GM19239 (cell line): ENCODE measurements around the gene RGS18.
"Not testable (repeated sequence)": the region's sequence is repeated elsewhere in the genome, so short reads cannot be mapped to it uniquely, and the experiment has no call there.

Source experiments
- DNase-seq: peaks from one replicate; pipeline ENCODE4 v3.0.0; 2011; ENCODE audit warnings: low spot score; ENCODE audit not compliant: insufficient read length
- FAIRE-seq: peaks from 2 replicates; lab custom pipeline; 2011; peaks lifted over from hg19 to GRCh38; lab: Jason Lieb, UNC

RGS18 gene

DNA sequence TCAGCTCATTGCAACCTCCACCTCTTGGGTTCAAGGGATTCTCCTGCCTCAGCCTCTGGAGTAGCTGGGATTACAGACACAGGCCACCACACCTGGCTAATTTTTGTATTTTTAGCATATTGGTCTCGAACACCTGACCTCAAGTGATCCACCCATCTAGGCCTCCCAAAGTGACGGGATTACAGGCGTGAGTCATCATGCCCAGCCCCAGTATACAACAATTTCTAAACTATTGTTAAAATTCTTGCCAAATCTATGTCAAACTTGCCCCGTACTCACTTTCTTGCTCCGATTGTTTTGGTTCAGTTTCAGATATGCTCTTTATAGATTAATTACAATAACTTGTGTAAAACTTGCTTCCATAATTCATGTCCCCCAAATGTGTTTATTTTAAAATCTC lies 4.1 kb downstream of the RGS18 start:
- no peak for FAIRE-seq
- DNase-seq, result no peak

- FAIRE-seq, DNase-seq: not testable (repeated sequence)
Observed at GRCh38 chr1:192165002-192165401, 6.7 kb downstream of the RGS18 start.

GRCh38 chr1:192167011-192167410 lies 8.7 kb downstream of the RGS18 start:
- FAIRE-seq (no peak), DNase-seq (no peak)

DNA sequence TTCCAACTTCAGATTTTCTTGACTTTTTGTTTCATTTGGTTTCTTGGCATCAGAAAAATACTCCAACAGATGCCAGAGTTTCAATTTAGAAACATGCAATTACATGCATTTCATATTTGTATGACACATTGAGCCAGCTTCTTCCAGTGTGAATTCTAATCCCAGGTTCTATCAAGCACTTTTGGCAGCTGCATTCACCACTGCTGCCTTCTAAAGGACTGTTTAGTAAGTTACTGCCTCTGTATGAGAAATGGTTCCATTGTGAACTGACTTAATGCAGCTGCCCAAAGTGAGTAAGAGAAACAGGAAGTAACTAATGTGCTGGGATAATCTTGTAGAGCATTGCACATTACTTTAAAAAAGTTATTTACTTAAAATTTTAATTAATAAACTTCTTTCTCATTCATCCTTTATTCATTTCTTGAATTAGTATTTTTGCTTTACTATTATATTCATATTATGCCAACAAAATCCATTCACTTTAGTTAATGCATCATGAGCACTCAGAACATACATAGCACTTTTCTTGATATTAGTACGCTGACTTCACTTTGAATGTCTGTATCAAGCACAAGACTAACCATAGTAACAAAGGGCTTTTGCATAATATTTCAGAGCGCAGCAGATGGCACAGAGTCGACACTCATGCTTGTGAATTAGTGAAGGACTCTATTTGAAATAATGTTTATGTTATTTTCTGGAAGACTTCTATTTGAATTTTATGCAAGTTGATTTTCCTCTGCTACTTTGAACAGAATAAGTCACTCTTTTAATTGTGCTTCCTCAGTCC lies 9.8 kb downstream of the RGS18 start:
- DNase-seq (no peak), FAIRE-seq (no peak)

- FAIRE-seq (no peak), DNase-seq (no peak)
Observed at GRCh38 chr1:192168964-192169363, 10.7 kb downstream of the RGS18 start.

DNA sequence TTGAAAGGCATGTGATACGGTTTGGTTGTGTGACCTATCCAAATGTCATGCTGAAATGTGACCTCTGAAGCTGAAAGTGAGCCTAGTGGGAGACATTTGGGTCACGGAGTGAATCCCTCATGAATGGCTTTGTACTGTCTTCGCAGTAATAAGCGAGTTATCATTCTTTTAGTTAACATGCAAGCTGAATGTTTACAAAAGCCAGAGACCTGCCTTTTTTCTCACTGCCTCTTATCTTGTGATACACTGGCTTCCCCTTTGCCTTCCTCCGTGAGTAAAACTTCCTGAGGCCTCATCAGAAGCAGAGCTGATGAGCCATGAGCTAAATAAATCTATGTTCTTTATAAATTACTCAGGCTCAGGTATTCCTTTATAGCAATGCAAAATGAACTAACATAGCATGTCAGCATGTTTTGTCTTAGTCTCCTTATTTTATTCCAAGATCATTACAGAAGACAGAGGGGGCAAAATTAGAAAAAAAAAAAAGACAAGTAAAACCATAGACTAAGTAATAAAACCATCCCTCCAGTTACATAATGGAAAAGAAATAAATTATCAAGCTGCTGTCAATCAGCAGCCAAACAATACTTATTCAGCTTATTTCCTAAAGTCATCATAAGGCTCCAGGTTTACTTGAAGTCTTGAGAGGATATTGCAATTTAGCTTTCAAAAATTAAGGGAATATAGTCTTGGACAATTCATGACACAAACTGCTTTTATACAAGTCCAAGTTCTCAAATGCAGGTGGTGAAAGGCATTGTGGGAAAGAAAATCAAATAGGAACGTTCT lies 12.1 kb downstream of the RGS18 start:
- no peak for FAIRE-seq
- no peak for DNase-seq

DNA sequence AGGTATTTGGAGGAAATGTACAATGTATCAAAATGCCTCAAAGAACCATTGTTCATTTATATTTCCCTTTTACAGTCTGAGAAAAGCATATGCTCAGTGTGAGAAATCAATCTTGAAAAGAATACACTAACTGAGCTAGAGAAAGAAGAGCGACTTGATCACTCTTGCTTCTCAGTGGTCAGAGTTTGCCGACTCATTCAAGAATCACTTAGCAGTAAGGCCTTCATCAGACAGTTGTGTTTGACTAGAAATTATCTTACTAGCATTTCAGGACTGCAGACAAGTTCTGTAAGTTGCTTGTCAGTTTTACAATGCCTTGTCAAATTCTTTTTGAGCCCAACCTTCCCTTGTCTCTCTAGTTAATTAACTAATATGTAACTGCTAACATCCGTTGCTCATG lies 12.9 kb downstream of the RGS18 start:
- FAIRE-seq, result no peak
- no peak for DNase-seq

DNA sequence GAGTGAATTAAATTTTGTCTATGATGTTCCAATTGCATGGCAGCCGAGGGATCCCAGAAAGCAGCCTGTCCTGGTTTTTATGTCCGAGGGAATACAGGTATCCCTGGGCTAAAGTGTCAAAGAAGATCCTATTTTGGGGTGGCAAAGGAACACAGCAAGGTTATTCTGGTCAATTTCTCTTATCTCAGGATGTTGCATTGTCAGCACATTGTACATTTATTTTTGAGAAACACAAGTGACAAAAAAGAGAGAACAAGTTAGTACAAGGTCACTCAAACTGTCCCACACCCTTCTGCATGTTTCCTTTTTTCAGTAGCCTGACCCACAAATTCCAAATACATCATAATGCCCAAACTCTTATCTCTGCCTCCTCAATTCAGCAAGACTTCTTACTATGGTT lies 17.7 kb downstream of the RGS18 start:
- FAIRE-seq (no peak), DNase-seq (no peak)

GRCh38 chr1:192183788-192184187 lies 25.5 kb downstream of the RGS18 start:
- no peak for FAIRE-seq
- DNase-seq, result no peak

DNA sequence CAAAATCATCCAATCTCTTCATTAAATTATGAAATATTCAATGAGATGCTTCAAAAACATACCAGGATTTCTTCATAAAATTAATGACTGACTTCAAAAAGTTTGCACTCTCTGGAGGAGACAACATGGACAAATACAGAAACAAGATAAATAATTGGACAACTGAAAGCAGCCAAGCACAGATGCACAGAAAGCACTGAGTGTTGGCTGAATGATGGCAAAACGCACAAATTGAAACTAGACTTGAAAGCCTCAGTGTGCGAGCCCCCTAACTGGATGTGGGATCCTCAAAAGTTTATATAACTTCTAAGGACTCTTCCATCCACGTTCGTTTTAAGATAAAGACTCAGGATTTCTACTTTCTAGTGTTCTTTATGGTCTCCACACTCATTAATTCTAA lies 27.9 kb downstream of the RGS18 start:
- no peak for DNase-seq
- FAIRE-seq, result no peak

DNA sequence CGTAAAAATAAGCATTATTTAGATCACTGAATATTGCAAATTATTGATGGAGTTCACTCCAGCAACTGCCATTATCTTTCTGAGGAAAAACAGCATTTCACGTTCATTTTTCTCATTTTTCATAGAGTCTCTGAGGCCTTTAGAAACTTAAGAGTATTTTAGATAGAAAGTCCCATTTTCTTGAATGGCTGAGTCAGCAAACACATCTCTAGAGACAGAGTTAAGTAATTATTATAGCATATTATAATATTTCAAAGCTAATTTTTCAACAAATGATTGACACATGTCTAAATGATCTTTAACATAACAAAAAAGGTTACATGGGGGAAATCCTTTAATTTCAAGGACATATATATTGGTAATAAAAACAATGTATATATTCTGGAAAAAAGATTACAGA lies 31.8 kb downstream of the RGS18 start:
- FAIRE-seq (no peak), DNase-seq (no peak)

GRCh38 chr1:192201303-192201702 lies 43.0 kb downstream of the RGS18 start:
- no peak for DNase-seq
- FAIRE-seq, result no peak

GRCh38 chr1:192224396-192224795 lies 66.1 kb downstream of the RGS18 start:
- DNase-seq, result no peak
- no peak for FAIRE-seq

DNA sequence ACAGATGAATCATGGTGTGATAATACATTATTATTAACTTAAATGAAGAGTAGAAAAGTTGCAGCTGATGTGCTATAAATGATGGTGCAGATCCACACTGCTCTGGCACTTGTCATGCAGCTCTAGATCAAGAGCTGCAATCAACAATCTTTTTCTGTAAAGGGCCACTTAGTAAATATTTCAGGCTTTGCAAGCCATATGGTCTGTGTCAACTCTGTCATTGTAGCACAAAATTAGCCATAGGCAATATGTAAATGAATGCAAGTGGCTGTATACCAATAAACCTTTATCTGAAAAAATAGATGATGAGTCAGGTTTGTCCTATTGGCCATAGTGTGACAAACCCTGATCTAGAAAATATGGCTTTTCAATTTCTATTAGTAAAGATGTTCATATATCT lies 66.6 kb downstream of the RGS18 start:
- DNase-seq, result no peak
- no peak for FAIRE-seq

DNA sequence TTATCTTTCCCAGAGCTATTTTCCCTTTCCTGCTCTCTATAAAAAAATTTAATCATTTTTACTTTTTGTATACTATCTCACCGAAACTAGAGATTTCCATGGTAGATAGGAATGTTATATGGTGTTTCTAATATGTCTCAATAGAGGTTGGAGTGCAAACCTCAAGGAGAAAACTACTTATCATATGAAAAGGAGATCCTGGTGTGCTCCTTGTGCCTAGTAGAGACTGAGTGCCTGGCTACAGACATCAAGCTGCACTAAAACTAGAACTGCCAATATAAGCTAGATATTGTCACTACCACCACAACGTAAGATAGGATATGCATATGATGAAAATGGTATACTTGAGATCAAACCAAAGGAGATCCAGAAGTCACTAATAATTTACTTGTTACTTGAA lies 67.0 kb downstream of the RGS18 start:
- DNase-seq (no peak), FAIRE-seq (no peak)

DNA sequence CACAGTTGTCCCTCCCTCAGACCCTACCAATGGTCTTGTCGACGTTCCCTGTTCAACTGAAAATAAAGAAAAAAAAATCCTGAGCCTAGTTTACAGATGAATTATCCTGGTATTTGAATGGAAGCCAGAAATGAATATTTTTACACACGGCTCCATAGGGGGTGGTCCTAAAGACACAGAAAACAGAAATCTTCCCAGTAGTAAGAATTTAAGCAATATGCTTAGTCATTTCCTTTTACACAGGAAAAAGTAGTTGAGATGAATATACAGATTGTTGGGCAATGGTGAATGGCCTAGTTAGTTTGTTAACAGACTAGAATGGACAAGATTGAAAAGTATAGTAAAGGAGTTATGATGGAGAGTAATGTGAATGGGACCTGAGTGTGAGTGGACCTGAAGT lies 67.4 kb downstream of the RGS18 start:
- DNase-seq (no peak), FAIRE-seq (no peak)

- FAIRE-seq, result no peak
Observed at GRCh38 chr1:192227330-192227729, 69.1 kb downstream of the RGS18 start.

DNA sequence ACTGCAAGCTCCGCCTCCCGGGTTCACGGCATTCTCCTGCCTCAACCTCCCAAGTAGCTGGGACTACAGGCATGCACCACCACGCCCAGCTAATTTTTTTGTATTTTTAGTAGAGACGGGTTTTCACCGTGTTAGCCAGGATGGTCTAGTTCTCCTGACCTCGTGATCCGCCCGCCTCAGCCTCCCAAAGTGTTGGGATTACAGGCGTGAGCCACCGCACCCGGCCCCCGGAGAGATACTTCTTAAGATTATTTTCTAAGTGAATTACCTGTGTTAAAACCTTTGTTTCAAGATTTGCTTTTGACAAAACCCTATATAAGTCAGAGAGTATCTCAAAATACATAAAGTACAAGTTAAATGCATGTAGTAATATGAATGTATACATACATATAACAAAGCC lies 69.7 kb downstream of the RGS18 start:
- not testable (repeated sequence) for FAIRE-seq, DNase-seq

More at GRCh38 chr1:192227330-192227729, 69.1 kb downstream of the RGS18 start:
- DNase-seq, result no peak

- DNase-seq (no peak), FAIRE-seq (no peak)
Observed at GRCh38 chr1:192232817-192233417, 74.7 kb downstream of the RGS18 start.

GRCh38 chr1:192235127-192235526 lies 76.9 kb downstream of the RGS18 start:
- DNase-seq (no peak), FAIRE-seq (no peak)
